Tibial nerve (tissue), 4 donors: ENCODE data around the gene ZMYND11.

Source experiments
- CTCF ChIP-seq, 5 experiments: fragments of 200-600 bp in 3 of 5; fragments of 450-650 bp in 2 of 5; sonication (generic) in 3 of 5; IDR thresholded peaks; one replicate each; pipeline ENCODE4 v1.5.1; 2016 to 2019; ENCODE audit warnings: antibody characterized with exemption in 5 of 5, mild to moderate bottlenecking in 3 of 5, moderate library complexity in 2 of 5
- EP300 ChIP-seq, 2 donors: sonication (generic); formaldehyde crosslinking; IDR thresholded peaks; one replicate each; pipeline ENCODE4 v1.6.1; 2017; ENCODE audit warnings: antibody characterized with exemption in 2 of 2, mild to moderate bottlenecking in 1 of 2

- no peak for TF ChIP-seq CTCF (IDR thresholded peaks at IDR 0.05)
- TF ChIP-seq EP300 (IDR thresholded peaks at IDR 0.05) = no peak
Observed at GRCh38 chr10:167383-167782, 32.1 kb downstream of the ZMYND11 start.
